BJ (cell line): ENCODE measurements around the gene SEC24B. TPM values are rescaled to one million over a fixed set of nuclear protein-coding genes. Genes with fewer than 3 reads are reported as not detected.
"Not testable (repeated sequence)": the region's sequence is repeated elsewhere in the genome, so short reads cannot be mapped to it uniquely, and the experiment has no call there.

Experiments used
- CTCF ChIA-PET: fragments of 350-600 bp; formaldehyde crosslinking; extraction: SDS; loops from one replicate; lab custom pipeline; 2021; ENCODE audit warnings: antibody characterized with exemption, inconsistent platforms; lab: Yijun Ruan, JAX
- POLR2A ChIA-PET: fragments of 300-600 bp; sonication (Branson Sonifier 250); formaldehyde crosslinking; extraction: SDS; loops from one replicate; lab custom pipeline; 2021; ENCODE audit warnings: antibody characterized with exemption; lab: Charles Lee
- DNase-seq: peaks from one replicate; pipeline ENCODE4 v3.0.0-alpha.2; 2011; ENCODE audit warnings: low read depth
- H3K27me3 ChIP-seq: 2 replicates; pipeline ENCODE4 v1.6.0; 2011; ENCODE audit warnings: low read length; ENCODE audit not compliant: control insufficient read depth, insufficient read depth
- H3K36me3 ChIP-seq: 2 replicates; pipeline ENCODE4 v1.5.1; 2011; ENCODE audit warnings: low read length; ENCODE audit not compliant: control insufficient read depth, insufficient read depth
- H3K4me3 ChIP-seq: 2 replicates; pipeline ENCODE4 v1.5.1; 2011; ENCODE audit warnings: low read depth, mild to moderate bottlenecking, control low read depth, low read length
- CTCF ChIP-seq: IDR thresholded peaks from 2 replicates; pipeline ENCODE4 v1.5.1; 2011; ENCODE audit warnings: low read depth, mild to moderate bottlenecking, control low read depth, inconsistent platforms, low read length, moderate library complexity; ENCODE audit not compliant: insufficient read depth
- polyA plus RNA-seq: library from polyadenylated mRNA; depleted of rRNA; stranded (reverse); fragments of >200 nt; gene quantifications from 2 replicates; pipeline ENCODE4 v1.2.3, GENCODE V29; 2011

Gene SEC24B
- polyA plus RNA-seq, 1 experiment = 43.1 TPM

- POLR2A ChIA-PET = no interaction called here
- TF ChIP-seq CTCF = no peak
- H3K36me3 ChIP-seq = no peaks in the 10 kb centered on the region
- CTCF ChIA-PET = interaction anchor here (1.2 kb wide), 1 partner anchor 9 kb away, joined by 3 read pairs; no protein-coding TSS in a partner anchor
- H3K4me3 ChIP-seq = no peak overlapping the region
- H3K27me3 ChIP-seq = no peaks in the 10 kb centered on the region
- no peak for DNase-seq
Measured at GRCh38 chr4:109572154-109572553, 138.5 kb downstream of the SEC24B start.

- ChIA-PET CTCF (interaction anchor here (1.2 kb wide), 1 partner anchor 9 kb away, joined by 3 read pairs; no protein-coding TSS in a partner anchor), POLR2A (no interaction called here)
- TF ChIP-seq CTCF = 0 out of 2 replicates have a peak, but pooled peaks have one; percentile 9
- H3K27me3 ChIP-seq = no peaks in the 10 kb centered on the region
- H3K36me3 ChIP-seq = no peaks in the 10 kb centered on the region
- no peak for DNase-seq
- no peak overlapping the region for H3K4me3 ChIP-seq
Measured at GRCh38 chr4:109574443-109574850, 140.8 kb downstream of the SEC24B start.

- no peak for DNase-seq
- CTCF ChIA-PET = interaction anchor here (1.2 kb wide), 1 partner anchor 10 kb away, joined by 3 read pairs; no protein-coding TSS in a partner anchor
- Histone ChIP-seq H3K36me3 (no peaks in the 10 kb centered on the region), H3K4me3 (no peak overlapping the region), H3K27me3 (no peaks in the 10 kb centered on the region)
- no peak for TF ChIP-seq CTCF
- POLR2A ChIA-PET = no interaction called here
Measured at GRCh38 chr4:109574931-109575804, 141.6 kb downstream of the SEC24B start.

GRCh38 chr4:109576462-109576861 lies 142.8 kb downstream of the SEC24B start:
- no peak overlapping the region for H3K4me3 ChIP-seq
- H3K36me3 ChIP-seq = no peaks in the 10 kb centered on the region
- ChIA-PET CTCF (no interaction called here), POLR2A (no interaction called here)
- no peak for DNase-seq
- no peak for TF ChIP-seq CTCF
- H3K27me3 ChIP-seq = no peaks in the 10 kb centered on the region

- TF ChIP-seq CTCF = no peak
- CTCF ChIA-PET = no interaction called here
- DNase-seq = no peak
- POLR2A ChIA-PET = no interaction called here
- Histone ChIP-seq H3K27me3 (no peaks in the 10 kb centered on the region), H3K4me3 (no peak overlapping the region), H3K36me3 (no peaks in the 10 kb centered on the region)
Measured at GRCh38 chr4:109578846-109579245, 145.2 kb downstream of the SEC24B start.

- CTCF ChIA-PET = interaction anchor here (0.5 kb wide), 1 partner anchor 23 kb away, joined by 3 read pairs; no protein-coding TSS in a partner anchor
- H3K36me3 ChIP-seq, DNase-seq, H3K27me3 ChIP-seq, H3K4me3 ChIP-seq, POLR2A ChIA-PET: not testable (repeated sequence)
Measured at GRCh38 chr4:109579997-109580396, 146.4 kb downstream of the SEC24B start.
